HEK293T (cell line): Measurements from ENCODE around the gene TNPO1.

ENCODE experiments used
- CTCF ChIA-PET: fragments of 350-600 bp; formaldehyde crosslinking; extraction: SDS; loops from one replicate; lab custom pipeline; 2021; ENCODE audit warnings: antibody characterized with exemption, inconsistent platforms; lab: Yijun Ruan, JAX
- POLR2A ChIA-PET: fragments of 350-600 bp; formaldehyde crosslinking; extraction: SDS; loops from one replicate; lab custom pipeline; 2020; ENCODE audit warnings: antibody characterized with exemption, inconsistent platforms; lab: Yijun Ruan, JAX
- DNase-seq: peaks from one replicate; pipeline ENCODE4 v3.0.0; 2012; ENCODE audit warnings: mixed read lengths; ENCODE audit errors: extremely low spot score
- ARNT ChIP-seq: fragments of 450-650 bp; IDR thresholded peaks from 2 replicates; pipeline ENCODE4 v1.6.1; 2017; ENCODE audit warnings: mild to moderate bottlenecking
- BHLHE40 ChIP-seq: fragments of 450-650 bp; IDR thresholded peaks from 2 replicates; pipeline ENCODE4 v1.6.1; 2016; ENCODE audit warnings: mild to moderate bottlenecking, moderate library complexity, borderline replicate concordance
- CTBP1 ChIP-seq: fragments of 450-650 bp; IDR thresholded peaks from 2 replicates; pipeline ENCODE4 v1.6.1; 2016; ENCODE audit warnings: borderline replicate concordance
- ELF4 ChIP-seq: fragments of 450-650 bp; IDR thresholded peaks from 2 replicates; pipeline ENCODE4 v1.6.1; 2017; ENCODE audit warnings: antibody characterized with exemption
- FOXA1 ChIP-seq: fragments of 450-650 bp; IDR thresholded peaks from 2 replicates; pipeline ENCODE4 v1.6.1; 2016; ENCODE audit warnings: mild to moderate bottlenecking
- FOXK2 ChIP-seq: fragments of 450-650 bp; IDR thresholded peaks from 2 replicates; pipeline ENCODE4 v1.6.1; 2016; ENCODE audit warnings: mild to moderate bottlenecking
- FOXM1 ChIP-seq: fragments of 450-650 bp; IDR thresholded peaks from 2 replicates; pipeline ENCODE4 v1.6.1; 2017; ENCODE audit warnings: mild to moderate bottlenecking, borderline replicate concordance
- HDGF ChIP-seq: fragments of 450-650 bp; IDR thresholded peaks from 2 replicates; pipeline ENCODE4 v1.6.1; 2017; ENCODE audit warnings: antibody characterized with exemption, borderline replicate concordance
- L3MBTL2 ChIP-seq: fragments of 450-650 bp; conservative IDR thresholded peaks from 2 replicates; pipeline ENCODE4 v1.6.1; 2016; ENCODE audit warnings: mild to moderate bottlenecking
- LEF1 ChIP-seq: fragments of 450-650 bp; IDR thresholded peaks from 2 replicates; pipeline ENCODE4 v1.6.1; 2017; ENCODE audit warnings: mild to moderate bottlenecking, borderline replicate concordance
- NFRKB ChIP-seq: fragments of 450-650 bp; IDR thresholded peaks from 2 replicates; pipeline ENCODE4 v1.6.1; 2016; ENCODE audit warnings: mild to moderate bottlenecking, moderate library complexity
- SP1 ChIP-seq: fragments of 450-650 bp; IDR thresholded peaks from 2 replicates; pipeline ENCODE4 v1.6.1; 2017
- SUZ12 ChIP-seq: fragments of 450-650 bp; IDR thresholded peaks from 2 replicates; pipeline ENCODE4 v1.6.1; 2016; ENCODE audit warnings: mild to moderate bottlenecking
- TARDBP ChIP-seq: fragments of 450-650 bp; IDR thresholded peaks from 2 replicates; pipeline ENCODE4 v1.6.1; 2016
- ZNF384 ChIP-seq: fragments of 450-650 bp; IDR thresholded peaks from 2 replicates; pipeline ENCODE4 v1.6.1; 2016
- TF ChIP-seq, protein P1 (sequence below): fragments of 450-650 bp; IDR thresholded peaks from 2 replicates; pipeline ENCODE4 v1.6.1; 2016

Gene TNPO1

DNA sequence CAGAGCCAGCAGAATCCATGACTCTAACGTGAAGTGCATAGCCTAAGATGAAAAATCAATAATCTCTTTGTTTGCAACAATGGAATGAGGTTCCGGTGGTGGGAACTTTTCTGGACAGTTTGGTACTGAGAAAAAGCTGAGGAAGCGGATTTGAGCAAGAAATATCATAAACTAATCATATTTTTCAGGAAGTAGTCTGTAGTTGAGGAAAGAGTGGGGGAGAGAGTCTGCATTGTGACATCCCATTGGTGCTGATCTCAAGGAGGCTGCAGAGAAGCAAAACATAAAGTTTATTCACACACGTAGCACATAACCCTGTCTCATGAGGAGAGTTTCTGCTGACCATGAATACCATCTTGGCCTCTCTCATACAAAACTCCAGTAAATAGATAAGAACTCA, 123.6 kb downstream of the TNPO1 start:
- CTCF ChIA-PET: no interaction called here
- TF ChIP-seq CTBP1: no peak
- TF ChIP-seq SUZ12: no peak
- TF ChIP-seq FOXM1: no peak
- TF ChIP-seq ZNF384: no peak
- TF ChIP-seq ELF4: no peak
- no peak for TF ChIP-seq BHLHE40
- TF ChIP-seq HDGF: no peak
- TF ChIP-seq, protein P1, sequence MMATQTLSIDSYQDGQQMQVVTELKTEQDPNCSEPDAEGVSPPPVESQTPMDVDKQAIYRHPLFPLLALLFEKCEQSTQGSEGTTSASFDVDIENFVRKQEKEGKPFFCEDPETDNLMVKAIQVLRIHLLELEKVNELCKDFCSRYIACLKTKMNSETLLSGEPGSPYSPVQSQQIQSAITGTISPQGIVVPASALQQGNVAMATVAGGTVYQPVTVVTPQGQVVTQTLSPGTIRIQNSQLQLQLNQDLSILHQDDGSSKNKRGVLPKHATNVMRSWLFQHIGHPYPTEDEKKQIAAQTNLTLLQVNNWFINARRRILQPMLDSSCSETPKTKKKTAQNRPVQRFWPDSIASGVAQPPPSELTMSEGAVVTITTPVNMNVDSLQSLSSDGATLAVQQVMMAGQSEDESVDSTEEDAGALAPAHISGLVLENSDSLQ: no peak
- POLR2A ChIA-PET: no interaction called here
- no peak for DNase-seq

- DNase-seq: no peak
- no peak for TF ChIP-seq TARDBP
- TF ChIP-seq CTBP1: no peak
- TF ChIP-seq ZNF384: no peak
- TF ChIP-seq SP1: no peak
- TF ChIP-seq, protein P1: no peak
- TF ChIP-seq FOXK2: no peak
- no peak for TF ChIP-seq NFRKB
- no peak for TF ChIP-seq SUZ12
- no peak for TF ChIP-seq FOXA1
- no peak for TF ChIP-seq L3MBTL2
- TF ChIP-seq FOXM1: no peak
- no peak for TF ChIP-seq ARNT
- no peak for TF ChIP-seq BHLHE40
- TF ChIP-seq LEF1: no peak
- TF ChIP-seq HDGF: no peak
- TF ChIP-seq ELF4: no peak
- ChIA-PET CTCF (no interaction called here), POLR2A (no interaction called here)
Measured at GRCh38 chr5:72943307-72943706, 126.8 kb downstream of the TNPO1 start.

DNA sequence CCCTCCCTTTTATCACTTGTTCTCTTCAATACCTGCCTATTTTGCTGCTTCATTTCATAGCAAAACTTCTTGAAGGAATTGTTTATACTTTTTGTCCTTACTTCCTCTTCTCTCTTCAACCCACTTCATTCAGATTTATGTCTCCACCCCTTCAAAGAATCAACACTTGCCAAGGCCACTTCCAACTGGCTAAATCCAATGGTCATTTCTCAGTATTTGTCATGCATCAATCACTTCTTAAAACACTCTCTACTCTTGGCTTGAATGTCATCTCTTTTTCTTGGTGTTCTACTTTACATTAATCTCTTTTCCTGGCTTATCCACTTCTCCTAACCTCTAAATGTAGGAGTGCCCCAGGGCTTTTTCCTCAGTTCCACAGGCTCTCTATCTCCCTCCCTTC, 131.0 kb downstream of the TNPO1 start:
- ChIA-PET CTCF (no interaction called here), POLR2A (no interaction called here)
- DNase-seq: no peak
- TF ChIP-seq SP1 (no peak), FOXM1 (no peak), ZNF384 (no peak), HDGF (no peak), FOXA1 (no peak)

DNA sequence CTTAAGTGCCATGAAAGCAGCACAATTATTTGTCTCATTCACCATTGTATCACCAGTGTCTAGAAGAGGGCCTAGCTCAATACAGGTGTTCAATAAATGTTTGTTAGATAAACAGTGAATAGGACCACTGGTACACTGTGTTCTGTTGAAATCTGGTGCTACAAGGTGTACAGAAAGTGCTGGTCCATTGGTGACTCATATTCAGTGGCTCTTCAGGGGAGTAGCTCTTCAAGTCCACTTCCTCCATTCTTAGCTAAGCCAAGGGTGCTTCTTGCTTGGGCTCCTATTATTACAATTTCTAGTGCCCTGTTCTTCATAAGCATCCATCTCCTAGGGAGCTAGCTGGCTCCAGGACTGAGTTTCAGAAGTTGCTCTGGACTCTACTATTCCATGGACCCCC, 133.0 kb downstream of the TNPO1 start:
- CTCF ChIA-PET: no interaction called here
- no peak for TF ChIP-seq SP1
- TF ChIP-seq SUZ12: no peak
- no peak for TF ChIP-seq HDGF
- TF ChIP-seq FOXM1: no peak
- TF ChIP-seq ELF4: no peak
- no peak for TF ChIP-seq ZNF384
- no peak for TF ChIP-seq ARNT
- no peak for TF ChIP-seq L3MBTL2
- TF ChIP-seq, protein P1: no peak
- TF ChIP-seq TARDBP: no peak
- no peak for TF ChIP-seq CTBP1
- TF ChIP-seq FOXA1: no peak
- no peak for TF ChIP-seq NFRKB
- TF ChIP-seq LEF1: no peak
- no peak for TF ChIP-seq BHLHE40
- no peak for TF ChIP-seq FOXK2
- DNase-seq: no peak
- POLR2A ChIA-PET: interaction anchor here (0.6 kb wide), 1 partner anchor 293 kb away, joined by 3 read pairs; no protein-coding TSS in a partner anchor

GRCh38 chr5:72951671-72952468, 135.4 kb downstream of the TNPO1 start:
- DNase-seq: no peak
- ChIA-PET CTCF (interaction anchor here (0.7 kb wide), 1 partner anchor 1403 kb away, joined by 3 read pairs; no protein-coding TSS in a partner anchor), POLR2A (no interaction called here)
- TF ChIP-seq FOXK2: no peak
- TF ChIP-seq, protein P1: no peak
- TF ChIP-seq LEF1: no peak
- TF ChIP-seq BHLHE40: no peak
- TF ChIP-seq ARNT: no peak
- no peak for TF ChIP-seq TARDBP
- TF ChIP-seq CTBP1: no peak
- TF ChIP-seq L3MBTL2: no peak
- no peak for TF ChIP-seq HDGF
- TF ChIP-seq SUZ12: no peak
- no peak for TF ChIP-seq FOXM1
- TF ChIP-seq NFRKB: no peak
- TF ChIP-seq ELF4: no peak
- TF ChIP-seq SP1: no peak
- TF ChIP-seq FOXA1: no peak
- no peak for TF ChIP-seq ZNF384
